Measurements from ENCODE around the gene BCL2L11. TPM values are rescaled to one million over a fixed set of nuclear protein-coding genes. Genes with fewer than 3 reads are reported as not detected.

Gene BCL2L11
- total RNA-seq, 1 donor from 2014 or later: 19.3 TPM

- Mint-ChIP-seq H3K27me3 (ENCODE audit: low read depth, unreplicated experiment) (peaks cover 11% of the 10 kb centered on the region), H3K27ac (ENCODE audit: unreplicated experiment) (no peak overlapping the region), H3K36me3 (ENCODE audit: low read depth, unreplicated experiment) (no peaks in the 10 kb centered on the region), H3K4me3 (ENCODE audit: unreplicated experiment) (no peak overlapping the region), H3K9me3 (ENCODE audit: unreplicated experiment) (peaks cover 5% of the 10 kb centered on the region), H3K4me1 (ENCODE audit: low read depth, unreplicated experiment) (peaks cover 2% of the 10 kb centered on the region)
- no peak overlapping the region for H2AFZ ChIP-seq (ENCODE audit: low read depth, low read length)
- TF ChIP-seq CTCF (IDR thresholded peaks at IDR 0.05; ENCODE audit: insufficient read depth, low read depth, low read length) (no peak), EZH2 (IDR thresholded peaks at IDR 0.05; ENCODE audit: insufficient read depth, low read length) (no peak)
- no peak overlapping the region for H3K4me2 ChIP-seq (ENCODE audit: low read length)
- H3K27me3 ChIP-seq (ENCODE audit: insufficient read depth, low read length): peaks cover 39% of the 10 kb centered on the region
- H3K4me1 ChIP-seq (ENCODE audit: insufficient read depth, low read length): no peaks in the 10 kb centered on the region
- no peak overlapping the region for H3K27ac ChIP-seq (ENCODE audit: low read depth, low read length)
- H3K36me3 ChIP-seq (ENCODE audit: insufficient read depth, low read length): no peaks in the 10 kb centered on the region
- no peaks in the 10 kb centered on the region for H3K79me2 ChIP-seq (ENCODE audit: insufficient read depth, low read length)
- no peak overlapping the region for H3K4me3 ChIP-seq (ENCODE audit: insufficient read depth, low read depth, low read length)
- no peaks in the 10 kb centered on the region for H3K9me3 ChIP-seq (ENCODE audit: insufficient read depth, low read depth, low read length)
- FAIRE-seq: no peak
- no peak overlapping the region for H3K9ac ChIP-seq (ENCODE audit: low read length)
- no peak for DNase-seq (ENCODE audit: low read depth)
- H4K20me1 ChIP-seq (ENCODE audit: insufficient read depth, low read length): no peaks in the 10 kb centered on the region
Measured at GRCh38 chr2:111094691-111095090, 26.0 kb upstream of the BCL2L11 start.

GRCh38 chr2:111095434-111095833 is 25.3 kb upstream of the BCL2L11 start:
- no peak overlapping the region for H3K4me3 ChIP-seq (ENCODE audit: insufficient read depth, low read depth, low read length)
- no peaks in the 10 kb centered on the region for H3K4me1 ChIP-seq (ENCODE audit: insufficient read depth, low read length)
- H3K36me3 Mint-ChIP-seq (ENCODE audit: low read depth, unreplicated experiment): no peaks in the 10 kb centered on the region
- no peaks in the 10 kb centered on the region for H3K79me2 ChIP-seq (ENCODE audit: insufficient read depth, low read length)
- H2AFZ ChIP-seq (ENCODE audit: low read depth, low read length): no peak overlapping the region
- peaks cover 5% of the 10 kb centered on the region for H3K9me3 Mint-ChIP-seq (ENCODE audit: unreplicated experiment)
- TF ChIP-seq EZH2 (IDR thresholded peaks at IDR 0.05; ENCODE audit: insufficient read depth, low read length): no peak
- TF ChIP-seq CTCF (IDR thresholded peaks at IDR 0.05; ENCODE audit: insufficient read depth, low read depth, low read length): no peak
- no peaks in the 10 kb centered on the region for H4K20me1 ChIP-seq (ENCODE audit: insufficient read depth, low read length)
- H3K27me3 ChIP-seq (ENCODE audit: insufficient read depth, low read length): peaks cover 33% of the 10 kb centered on the region
- no peaks in the 10 kb centered on the region for H3K9me3 ChIP-seq (ENCODE audit: insufficient read depth, low read depth, low read length)
- H3K4me2 ChIP-seq (ENCODE audit: low read length): no peak overlapping the region
- H3K9ac ChIP-seq (ENCODE audit: low read length): no peak overlapping the region
- H3K36me3 ChIP-seq (ENCODE audit: insufficient read depth, low read length): no peaks in the 10 kb centered on the region
- peaks cover 4% of the 10 kb centered on the region for H3K4me1 Mint-ChIP-seq (ENCODE audit: low read depth, unreplicated experiment)
- no peak for DNase-seq (ENCODE audit: low read depth)
- FAIRE-seq: no peak
- H3K27ac Mint-ChIP-seq (ENCODE audit: unreplicated experiment): no peak overlapping the region
- H3K4me3 Mint-ChIP-seq (ENCODE audit: unreplicated experiment): no peak overlapping the region
- H3K27me3 Mint-ChIP-seq (ENCODE audit: low read depth, unreplicated experiment): peaks cover 6% of the 10 kb centered on the region
- no peak overlapping the region for H3K27ac ChIP-seq (ENCODE audit: low read depth, low read length)

GRCh38 chr2:111099402-111099801 is 21.3 kb upstream of the BCL2L11 start:
- H3K4me2 ChIP-seq (ENCODE audit: low read length): no peak overlapping the region
- no peaks in the 10 kb centered on the region for H3K36me3 Mint-ChIP-seq (ENCODE audit: low read depth, unreplicated experiment)
- DNase-seq (ENCODE audit: low read depth) (no peak), FAIRE-seq (no peak)
- no peaks in the 10 kb centered on the region for H3K4me1 ChIP-seq (ENCODE audit: insufficient read depth, low read length)
- TF ChIP-seq CTCF (IDR thresholded peaks at IDR 0.05; ENCODE audit: insufficient read depth, low read depth, low read length): no peak
- TF ChIP-seq EZH2 (IDR thresholded peaks at IDR 0.05; ENCODE audit: insufficient read depth, low read length): no peak
- H3K4me3 Mint-ChIP-seq (ENCODE audit: unreplicated experiment): no peak overlapping the region
- H3K9me3 Mint-ChIP-seq (ENCODE audit: unreplicated experiment): peaks cover 2% of the 10 kb centered on the region
- no peak overlapping the region for H3K27ac ChIP-seq (ENCODE audit: low read depth, low read length)
- H3K36me3 ChIP-seq (ENCODE audit: insufficient read depth, low read length): no peaks in the 10 kb centered on the region
- H4K20me1 ChIP-seq (ENCODE audit: insufficient read depth, low read length): no peaks in the 10 kb centered on the region
- no peak overlapping the region for H3K9ac ChIP-seq (ENCODE audit: low read length)
- no peak overlapping the region for H3K4me3 ChIP-seq (ENCODE audit: insufficient read depth, low read depth, low read length)
- H3K27me3 ChIP-seq (ENCODE audit: insufficient read depth, low read length): peaks cover 13% of the 10 kb centered on the region
- no peak overlapping the region for H3K27ac Mint-ChIP-seq (ENCODE audit: unreplicated experiment)
- H3K79me2 ChIP-seq (ENCODE audit: insufficient read depth, low read length): no peaks in the 10 kb centered on the region
- H3K9me3 ChIP-seq (ENCODE audit: insufficient read depth, low read depth, low read length): no peaks in the 10 kb centered on the region
- H3K4me1 Mint-ChIP-seq (ENCODE audit: low read depth, unreplicated experiment): peaks cover 11% of the 10 kb centered on the region
- no peak overlapping the region for H2AFZ ChIP-seq (ENCODE audit: low read depth, low read length)
- H3K27me3 Mint-ChIP-seq (ENCODE audit: low read depth, unreplicated experiment): no peaks in the 10 kb centered on the region

All from astrocyte (in vitro differentiated cells and primary cell).